Measurements from ENCODE around the gene PRPF38B. TPM values are rescaled to one million over a fixed set of nuclear protein-coding genes. Genes with fewer than 3 reads are reported as not detected.

PRPF38B gene
- total RNA-seq, 1 experiment from 2014 or later: 50.5 TPM

DNA sequence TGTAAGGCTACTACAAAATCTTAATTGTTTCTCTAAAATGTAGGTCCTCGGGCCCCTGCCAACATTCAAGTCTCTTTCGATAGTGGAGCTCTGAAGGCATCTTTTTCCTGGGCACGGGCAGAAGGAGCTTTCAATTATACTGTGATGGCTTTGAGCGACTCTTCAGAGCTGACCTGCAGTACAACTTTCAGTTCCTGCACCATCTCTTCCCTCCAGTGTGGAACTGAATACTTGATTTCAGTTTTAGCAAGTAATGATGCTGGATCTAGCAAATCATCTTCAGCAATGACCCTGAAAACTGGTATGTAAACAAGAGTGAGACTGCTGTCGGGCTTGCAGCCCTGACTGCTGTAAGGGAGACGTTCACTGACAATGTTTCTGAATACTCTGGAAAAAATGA lies 30.2 kb downstream of the PRPF38B start:
- no peak for ATAC-seq

DNA sequence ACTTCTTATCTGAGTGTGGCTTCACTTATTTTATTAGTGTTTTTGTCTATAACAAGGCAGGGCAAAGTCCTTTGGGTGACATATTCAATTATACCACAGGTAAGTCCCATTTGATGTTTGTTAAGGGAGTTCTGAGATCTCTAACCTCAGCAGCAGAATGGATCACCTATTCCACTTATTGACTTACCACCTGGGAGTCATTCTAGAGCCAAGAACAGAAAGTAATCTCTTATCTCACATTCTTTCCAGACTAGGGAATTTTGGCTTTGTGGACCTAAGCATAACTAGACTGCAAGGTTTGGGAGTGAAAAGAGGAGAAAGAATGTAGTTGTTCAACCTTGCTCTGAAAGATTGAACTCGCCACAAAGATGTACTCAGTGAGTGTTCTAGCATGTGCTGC lies 33.8 kb downstream of the PRPF38B start:
- ChIA-PET POLR2A (no interaction called here), CTCF (no interaction called here)
- no peak for ATAC-seq
- TF ChIP-seq, protein P1, sequence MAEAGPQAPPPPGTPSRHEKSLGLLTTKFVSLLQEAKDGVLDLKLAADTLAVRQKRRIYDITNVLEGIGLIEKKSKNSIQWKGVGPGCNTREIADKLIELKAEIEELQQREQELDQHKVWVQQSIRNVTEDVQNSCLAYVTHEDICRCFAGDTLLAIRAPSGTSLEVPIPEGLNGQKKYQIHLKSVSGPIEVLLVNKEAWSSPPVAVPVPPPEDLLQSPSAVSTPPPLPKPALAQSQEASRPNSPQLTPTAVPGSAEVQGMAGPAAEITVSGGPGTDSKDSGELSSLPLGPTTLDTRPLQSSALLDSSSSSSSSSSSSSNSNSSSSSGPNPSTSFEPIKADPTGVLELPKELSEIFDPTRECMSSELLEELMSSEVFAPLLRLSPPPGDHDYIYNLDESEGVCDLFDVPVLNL (CRISPR knock-in tag; IDR thresholded peaks at IDR 0.05; ENCODE audit: borderline replicate concordance, low read depth): no peak
- Mint-ChIP-seq H3K27me3 (ENCODE audit: low read depth) (no peaks in the 10 kb centered on the region), H3K4me1 (0 out of 2 replicates have a peak, but pooled peaks cover 2% of the 10 kb centered on the region), H3K36me3 (no peaks in the 10 kb centered on the region), H3K4me3 (no peak overlapping the region), H3K27ac (no peak overlapping the region), H3K9me3 (no peaks in the 10 kb centered on the region)
- DNase-seq (ENCODE audit: low spot score): no peak

More for the DNA sequence above, 30.2 kb downstream of the PRPF38B start:
- ChIA-PET POLR2A (no interaction called here), CTCF (interaction anchor here (0.7 kb wide), 1 partner anchor 304 kb away, joined by 3 read pairs; no protein-coding TSS in a partner anchor)
- Mint-ChIP-seq H3K4me1 (peaks cover 18% of the 10 kb centered on the region), H3K36me3 (no peaks in the 10 kb centered on the region), H3K27me3 (ENCODE audit: low read depth) (no peaks in the 10 kb centered on the region), H3K9me3 (no peaks in the 10 kb centered on the region), H3K27ac (no peak overlapping the region), H3K4me3 (no peak overlapping the region)
- no peak for DNase-seq (ENCODE audit: low spot score)
- no peak for TF ChIP-seq ZNF396 (CRISPR knock-in tag; IDR thresholded peaks at IDR 0.05; ENCODE audit: borderline replicate concordance)
- TF ChIP-seq, protein P2, sequence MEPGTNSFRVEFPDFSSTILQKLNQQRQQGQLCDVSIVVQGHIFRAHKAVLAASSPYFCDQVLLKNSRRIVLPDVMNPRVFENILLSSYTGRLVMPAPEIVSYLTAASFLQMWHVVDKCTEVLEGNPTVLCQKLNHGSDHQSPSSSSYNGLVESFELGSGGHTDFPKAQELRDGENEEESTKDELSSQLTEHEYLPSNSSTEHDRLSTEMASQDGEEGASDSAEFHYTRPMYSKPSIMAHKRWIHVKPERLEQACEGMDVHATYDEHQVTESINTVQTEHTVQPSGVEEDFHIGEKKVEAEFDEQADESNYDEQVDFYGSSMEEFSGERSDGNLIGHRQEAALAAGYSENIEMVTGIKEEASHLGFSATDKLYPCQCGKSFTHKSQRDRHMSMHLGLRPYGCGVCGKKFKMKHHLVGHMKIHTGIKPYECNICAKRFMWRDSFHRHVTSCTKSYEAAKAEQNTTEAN (CRISPR knock-in tag; IDR thresholded peaks at IDR 0.05): no peak
- no peak for TF ChIP-seq ZNF263 (CRISPR knock-in tag; IDR thresholded peaks at IDR 0.05; ENCODE audit: low read depth)
- TF ChIP-seq ZNF121 (CRISPR knock-in tag; IDR thresholded peaks at IDR 0.05): no peak
- no peak for TF ChIP-seq JUN (CRISPR knock-in tag; IDR thresholded peaks at IDR 0.05)
- no peak for TF ChIP-seq NFE2L1 (CRISPR knock-in tag; IDR thresholded peaks at IDR 0.05)
- no peak for TF ChIP-seq RORB (CRISPR knock-in tag; IDR thresholded peaks at IDR 0.05)
- no peak for TF ChIP-seq FOXK1 (CRISPR knock-in tag; IDR thresholded peaks at IDR 0.05)
- TF ChIP-seq, protein P3, sequence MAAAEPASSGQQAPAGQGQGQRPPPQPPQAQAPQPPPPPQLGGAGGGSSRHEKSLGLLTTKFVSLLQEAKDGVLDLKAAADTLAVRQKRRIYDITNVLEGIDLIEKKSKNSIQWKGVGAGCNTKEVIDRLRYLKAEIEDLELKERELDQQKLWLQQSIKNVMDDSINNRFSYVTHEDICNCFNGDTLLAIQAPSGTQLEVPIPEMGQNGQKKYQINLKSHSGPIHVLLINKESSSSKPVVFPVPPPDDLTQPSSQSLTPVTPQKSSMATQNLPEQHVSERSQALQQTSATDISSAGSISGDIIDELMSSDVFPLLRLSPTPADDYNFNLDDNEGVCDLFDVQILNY (CRISPR knock-in tag; IDR thresholded peaks at IDR 0.05): no peak

DNA sequence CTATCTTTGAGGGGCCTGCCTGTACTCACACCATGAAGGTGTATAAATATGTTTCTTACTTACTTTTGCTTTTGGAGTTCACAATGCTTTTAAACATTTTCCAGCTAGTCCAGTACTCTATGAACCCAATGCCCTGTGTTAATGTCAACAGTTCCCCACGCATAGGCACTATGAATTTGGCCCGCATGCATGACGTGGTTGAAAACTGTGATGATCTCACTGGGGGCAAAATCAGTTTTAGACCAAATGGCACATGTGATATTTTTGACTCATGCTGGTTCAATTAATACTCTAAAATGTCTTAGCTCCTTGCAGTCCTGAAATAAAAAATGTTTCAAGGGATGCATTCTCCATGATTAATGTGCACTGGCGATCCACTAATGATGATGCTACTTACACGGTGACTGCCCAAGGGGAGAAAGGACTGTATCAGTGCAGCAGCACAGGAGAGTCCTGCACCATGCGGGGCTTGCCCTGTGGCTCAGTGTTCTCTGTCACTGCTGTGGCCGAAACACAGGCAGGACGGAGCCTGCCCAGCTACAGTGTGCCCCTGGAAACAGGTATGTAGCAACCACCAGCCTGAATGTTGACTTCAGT lies 36.3 kb downstream of the PRPF38B start:
- DNase-seq (ENCODE audit: low spot score) (no peak), ATAC-seq (no peak)
- Mint-ChIP-seq H3K27ac (no peak overlapping the region), H3K9me3 (no peaks in the 10 kb centered on the region), H3K36me3 (no peaks in the 10 kb centered on the region), H3K4me1 (no peaks in the 10 kb centered on the region), H3K4me3 (no peak overlapping the region), H3K27me3 (ENCODE audit: low read depth) (no peaks in the 10 kb centered on the region)
- TF ChIP-seq ZNF263 (CRISPR knock-in tag; IDR thresholded peaks at IDR 0.05; ENCODE audit: low read depth) (no peak), TP53 (CRISPR knock-in tag; IDR thresholded peaks at IDR 0.05) (no peak), TEAD1 (CRISPR knock-in tag; IDR thresholded peaks at IDR 0.05) (no peak), NR1H2 (CRISPR knock-in tag; IDR thresholded peaks at IDR 0.05) (no peak), NFE2L1 (CRISPR knock-in tag; IDR thresholded peaks at IDR 0.05) (no peak)
- TF ChIP-seq, protein P4, sequence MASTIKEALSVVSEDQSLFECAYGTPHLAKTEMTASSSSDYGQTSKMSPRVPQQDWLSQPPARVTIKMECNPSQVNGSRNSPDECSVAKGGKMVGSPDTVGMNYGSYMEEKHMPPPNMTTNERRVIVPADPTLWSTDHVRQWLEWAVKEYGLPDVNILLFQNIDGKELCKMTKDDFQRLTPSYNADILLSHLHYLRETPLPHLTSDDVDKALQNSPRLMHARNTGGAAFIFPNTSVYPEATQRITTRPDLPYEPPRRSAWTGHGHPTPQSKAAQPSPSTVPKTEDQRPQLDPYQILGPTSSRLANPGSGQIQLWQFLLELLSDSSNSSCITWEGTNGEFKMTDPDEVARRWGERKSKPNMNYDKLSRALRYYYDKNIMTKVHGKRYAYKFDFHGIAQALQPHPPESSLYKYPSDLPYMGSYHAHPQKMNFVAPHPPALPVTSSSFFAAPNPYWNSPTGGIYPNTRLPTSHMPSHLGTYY (CRISPR knock-in tag; IDR thresholded peaks at IDR 0.05): no peak
- ChIA-PET CTCF (no interaction called here), POLR2A (no interaction called here)

DNA sequence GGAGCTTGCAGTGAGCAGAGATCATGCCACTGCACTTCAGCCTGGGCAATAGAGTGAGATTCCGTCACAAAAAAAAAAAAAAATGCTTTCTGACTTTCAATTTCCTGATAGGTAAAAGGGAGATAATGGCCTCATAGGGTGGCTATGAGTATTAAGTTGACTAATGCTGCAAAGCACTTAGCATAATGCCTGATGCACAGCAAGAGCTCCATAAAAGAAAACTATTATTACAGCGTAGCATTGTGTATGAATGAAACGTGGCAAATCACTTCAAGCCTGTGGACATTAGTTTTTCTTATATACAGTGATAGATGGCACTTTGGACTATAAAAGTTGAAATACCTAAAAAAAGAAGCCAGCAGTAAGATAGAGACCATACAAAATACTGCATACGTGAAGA lies 37.4 kb downstream of the PRPF38B start:
- H3K4me1 Mint-ChIP-seq: no peaks in the 10 kb centered on the region
- ChIA-PET POLR2A (no interaction called here), CTCF (no interaction called here)
- TF ChIP-seq TP53 (CRISPR knock-in tag; IDR thresholded peaks at IDR 0.05): no peak
- TF ChIP-seq RELA (CRISPR knock-in tag; IDR thresholded peaks at IDR 0.05; ENCODE audit: borderline replicate concordance): no peak
- TF ChIP-seq, protein P5, sequence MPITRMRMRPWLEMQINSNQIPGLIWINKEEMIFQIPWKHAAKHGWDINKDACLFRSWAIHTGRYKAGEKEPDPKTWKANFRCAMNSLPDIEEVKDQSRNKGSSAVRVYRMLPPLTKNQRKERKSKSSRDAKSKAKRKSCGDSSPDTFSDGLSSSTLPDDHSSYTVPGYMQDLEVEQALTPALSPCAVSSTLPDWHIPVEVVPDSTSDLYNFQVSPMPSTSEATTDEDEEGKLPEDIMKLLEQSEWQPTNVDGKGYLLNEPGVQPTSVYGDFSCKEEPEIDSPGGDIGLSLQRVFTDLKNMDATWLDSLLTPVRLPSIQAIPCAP (CRISPR knock-in tag; IDR thresholded peaks at IDR 0.05): no peak
- TF ChIP-seq NR1H2 (CRISPR knock-in tag; IDR thresholded peaks at IDR 0.05): no peak
- no peak for DNase-seq (ENCODE audit: low spot score)
- H3K9me3 Mint-ChIP-seq: no peaks in the 10 kb centered on the region
- no peak overlapping the region for H3K4me3 Mint-ChIP-seq
- no peaks in the 10 kb centered on the region for H3K36me3 Mint-ChIP-seq
- no peak overlapping the region for H3K27ac Mint-ChIP-seq
- ATAC-seq: no peak
- H3K27me3 Mint-ChIP-seq (ENCODE audit: low read depth): no peaks in the 10 kb centered on the region

Measured in WTC11 (cell line).